RKO (cell line): ENCODE results near the gene PLCB2.

Experiments
- DNase-seq: peaks from one replicate; pipeline ENCODE4 v3.0.0-alpha.2; 2016; ENCODE audit warnings: low spot score

Gene PLCB2

GRCh38 chr15:40323953-40324937 is 16.5 kb upstream of the PLCB2 start:
- peak; percentile 21 for DNase-seq

GRCh38 chr15:40323239-40323952 is 15.7 kb upstream of the PLCB2 start, which contains the start of gene INAFM2:
TSS of gene INAFM2 (plus strand) at chr15:40323692. CDS start at chr15:40324056, 364 bp downstream.
- peak; percentile 92 for DNase-seq

GRCh38 chr15:40322531-40323238 is 14.9 kb upstream of the PLCB2 start:
- DNase-seq: no peak

- DNase-seq: peak; percentile 82
Observed at GRCh38 chr15:40320931-40321371, 13.2 kb upstream of the PLCB2 start.

- no peak for DNase-seq
Observed at GRCh38 chr15:40320409-40320808, 12.7 kb upstream of the PLCB2 start.

- no peak for DNase-seq
Observed at GRCh38 chr15:40317580-40317979, 9.8 kb upstream of the PLCB2 start.

GRCh38 chr15:40316931-40317330 is 9.2 kb upstream of the PLCB2 start:
- DNase-seq: no peak

- DNase-seq: peak; percentile 29
Observed at GRCh38 chr15:40314723-40315276, 7.1 kb upstream of the PLCB2 start.

GRCh38 chr15:40313531-40314398 is 6.0 kb upstream of the PLCB2 start:
- DNase-seq: no peak

GRCh38 chr15:40312370-40313158 is 4.8 kb upstream of the PLCB2 start:
- no peak for DNase-seq

- DNase-seq: no peak
Observed at GRCh38 chr15:40310993-40311392, 3.3 kb upstream of the PLCB2 start.

- no peak for DNase-seq
Observed at GRCh38 chr15:40310001-40310959, 2.5 kb upstream of the PLCB2 start.

- no peak for DNase-seq
Observed at GRCh38 chr15:40309344-40309862, 1.7 kb upstream of the PLCB2 start.

GRCh38 chr15:40306908-40307307 is 827 bp downstream of the PLCB2 start:
- no peak for DNase-seq

GRCh38 chr15:40306371-40306770 is 1.4 kb downstream of the PLCB2 start:
- DNase-seq: no peak

GRCh38 chr15:40305281-40305680 is 2.5 kb downstream of the PLCB2 start:
- no peak for DNase-seq

- DNase-seq: no peak
Observed at GRCh38 chr15:40303576-40303975, 4.2 kb downstream of the PLCB2 start.

- no peak for DNase-seq
Observed at GRCh38 chr15:40302981-40303380, 4.8 kb downstream of the PLCB2 start.
